Cerebellar cortex (tissue), 1 donor: ENCODE data around the gene FAM89B.
"Not testable (repeated sequence)": the region's sequence is repeated elsewhere in the genome, so short reads cannot be mapped to it uniquely, and the experiment has no call there.

Experiments used
- DNase-seq: peaks from one replicate; pipeline ENCODE4 v3.0.0-alpha.2; 2015; ENCODE audit warnings: low spot score

FAM89B gene

GRCh38 chr11:65556470-65557279, 15.7 kb upstream of the FAM89B start:
- peak; percentile 50 for DNase-seq

- no peak for DNase-seq
Observed at GRCh38 chr11:65557280-65558001, 14.9 kb upstream of the FAM89B start.

GRCh38 chr11:65558002-65558929, 14.1 kb upstream of the FAM89B start, which contains the start of gene LTBP3:
TSS of gene LTBP3 (minus strand) at chr11:65558359. CDS start at chr11:65557959, 400 bp downstream.
- DNase-seq = peak; percentile 67

GRCh38 chr11:65558930-65559509, 13.3 kb upstream of the FAM89B start:
- peak; percentile 56 for DNase-seq

- no peak for DNase-seq
Observed at GRCh38 chr11:65559535-65559934, 12.8 kb upstream of the FAM89B start.

GRCh38 chr11:65559951-65560537, 12.3 kb upstream of the FAM89B start:
- peak; percentile 78 for DNase-seq

GRCh38 chr11:65560555-65561418, 11.6 kb upstream of the FAM89B start:
- peak; percentile 66 for DNase-seq

- no peak for DNase-seq
Observed at GRCh38 chr11:65562020-65562419, 10.3 kb upstream of the FAM89B start.

GRCh38 chr11:65562788-65563187, 9.6 kb upstream of the FAM89B start:
- no peak for DNase-seq

- no peak for DNase-seq
Observed at GRCh38 chr11:65563601-65564000, 8.7 kb upstream of the FAM89B start.

GRCh38 chr11:65564879-65565559, 7.3 kb upstream of the FAM89B start:
- DNase-seq = not testable (repeated sequence)

GRCh38 chr11:65565624-65566453, 6.5 kb upstream of the FAM89B start:
- DNase-seq = no peak

GRCh38 chr11:65569164-65569972, 3.0 kb upstream of the FAM89B start:
- DNase-seq = no peak

GRCh38 chr11:65569973-65570918, 2.1 kb upstream of the FAM89B start, which contains the start of gene ZNRD2:
TSS of gene ZNRD2 (plus strand) at chr11:65570477. CDS start at chr11:65570492, 15 bp downstream.
- peak; percentile 98 for DNase-seq

GRCh38 chr11:65571420-65571819, 918 bp upstream of the FAM89B start:
- no peak for DNase-seq

GRCh38 chr11:65571940-65572339, 398 bp upstream of the FAM89B start:
- peak; percentile 77 for DNase-seq
